Activated naive CD4-positive, alpha-beta T cell treated with Interleukin-2 at 50 U/mL for 16 hours (primary cell): ENCODE measurements around the gene GCG.

Experiments
- DNase-seq: peaks from one replicate; pipeline ENCODE4 v3.0.0-alpha.2; 2020

The GCG gene

DNA sequence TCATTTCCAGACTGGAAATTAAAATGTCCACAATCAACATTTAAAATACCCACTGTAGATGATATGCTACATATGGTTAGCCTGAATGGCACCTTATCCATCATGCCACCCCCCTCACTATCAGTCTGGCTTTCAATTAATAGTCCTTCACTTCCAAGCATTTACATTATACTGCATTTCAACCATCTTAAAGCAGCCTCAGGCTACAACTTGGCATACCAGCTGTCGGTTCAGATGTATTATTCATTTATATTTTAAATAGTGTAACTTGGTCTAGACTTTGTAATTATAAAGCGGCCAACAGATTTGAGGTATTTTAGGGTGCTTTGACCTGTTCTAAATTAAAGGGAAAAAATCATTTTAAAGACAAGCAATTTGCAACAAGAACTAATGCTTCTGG is 2.6 kb downstream of the GCG start:
- no peak for DNase-seq

DNA sequence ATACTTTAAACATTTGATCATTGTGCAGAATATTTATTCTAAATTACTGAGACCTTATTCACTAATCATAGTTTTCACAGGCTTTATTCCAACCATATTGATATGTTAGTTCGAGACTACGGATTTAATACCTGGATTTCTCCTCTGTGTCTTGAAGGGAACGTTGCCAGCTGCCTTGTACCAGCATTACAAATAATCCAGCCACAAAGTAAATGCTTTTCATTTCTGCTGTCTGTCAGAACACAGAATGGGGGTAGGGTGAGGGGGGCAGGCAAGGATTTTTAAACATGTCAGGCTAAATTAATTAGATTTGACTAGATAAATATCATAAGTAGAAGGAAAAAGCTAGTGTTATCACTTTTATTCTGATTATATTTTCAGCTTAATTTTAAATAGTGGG is 3.1 kb downstream of the GCG start:
- DNase-seq, result no peak

DNA sequence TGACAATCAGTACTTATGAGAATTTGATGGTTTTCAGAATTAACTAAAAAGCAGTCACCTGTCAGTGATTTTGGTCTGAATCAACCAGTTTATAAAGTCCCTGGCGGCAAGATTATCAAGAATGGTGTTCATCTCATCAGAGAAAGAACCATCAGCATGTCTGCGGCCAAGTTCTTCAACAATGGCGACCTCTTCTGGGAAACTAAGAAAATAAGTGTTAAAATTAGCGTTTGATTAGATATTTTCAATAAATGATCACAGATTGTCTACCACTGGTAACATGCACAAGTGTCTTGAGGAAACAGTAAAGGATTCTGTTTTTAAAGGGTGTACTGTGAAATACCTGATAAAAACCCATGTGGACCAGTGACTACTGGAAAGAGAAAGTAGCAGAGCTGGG is 8.1 kb downstream of the GCG start:
- no peak for DNase-seq

DNA sequence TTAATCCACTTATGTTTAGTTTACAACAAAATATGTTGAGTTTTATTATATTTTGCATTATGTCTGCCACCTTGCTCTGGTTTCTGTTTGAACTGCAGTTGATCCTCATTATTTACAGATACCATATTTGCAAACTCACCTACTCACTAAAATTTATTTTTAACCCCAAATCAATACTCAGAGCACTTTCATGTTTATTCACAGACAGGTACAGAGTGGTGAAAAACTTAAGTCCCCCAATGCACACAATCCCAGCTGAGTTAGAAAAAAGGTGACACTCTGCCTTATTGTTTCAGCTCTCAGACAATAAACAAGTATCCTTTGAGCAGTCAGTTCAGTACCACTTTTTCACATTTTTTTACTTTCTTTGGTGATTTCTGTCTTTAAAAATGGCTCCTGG is 13.7 kb downstream of the GCG start:
- DNase-seq, result no peak

DNA sequence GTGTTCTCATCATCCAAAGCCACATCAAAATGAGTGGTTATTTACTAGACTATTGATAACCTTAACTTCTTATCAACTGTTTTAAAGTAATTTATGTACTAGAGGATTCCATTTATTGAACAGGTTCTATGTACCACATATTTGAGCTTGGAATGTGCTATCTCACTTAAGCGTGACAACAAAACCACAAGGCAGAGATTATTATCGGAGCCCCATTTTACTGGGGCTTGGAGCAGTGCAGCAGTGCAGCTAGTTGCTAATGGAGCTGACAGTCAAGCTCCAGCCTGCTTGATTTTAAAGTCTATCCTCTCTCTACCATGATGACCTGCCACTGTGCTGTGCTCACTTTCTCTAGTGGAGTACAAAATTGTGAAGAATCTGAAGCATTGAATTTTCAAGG is 24.6 kb downstream of the GCG start:
- DNase-seq, result no peak

DNA sequence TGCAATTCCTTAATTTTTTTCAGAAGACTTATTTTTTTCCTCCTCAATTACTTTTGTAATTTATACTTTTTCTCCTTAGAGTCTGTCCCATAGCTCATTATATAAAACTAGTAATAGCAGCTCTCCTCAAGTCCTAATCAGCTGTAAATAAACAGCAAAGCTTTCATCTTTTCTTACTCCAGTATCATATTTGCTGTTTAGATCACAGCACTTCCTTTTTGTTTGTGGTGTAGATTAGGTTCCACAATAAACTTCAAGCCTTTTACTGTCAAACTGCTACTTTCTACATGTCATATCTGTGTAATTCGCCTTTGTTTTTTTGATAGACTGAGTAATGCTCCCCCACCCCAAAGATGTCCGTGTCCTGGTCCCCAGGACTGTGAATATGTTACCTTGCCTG is 25.5 kb downstream of the GCG start:
- no peak for DNase-seq

DNA sequence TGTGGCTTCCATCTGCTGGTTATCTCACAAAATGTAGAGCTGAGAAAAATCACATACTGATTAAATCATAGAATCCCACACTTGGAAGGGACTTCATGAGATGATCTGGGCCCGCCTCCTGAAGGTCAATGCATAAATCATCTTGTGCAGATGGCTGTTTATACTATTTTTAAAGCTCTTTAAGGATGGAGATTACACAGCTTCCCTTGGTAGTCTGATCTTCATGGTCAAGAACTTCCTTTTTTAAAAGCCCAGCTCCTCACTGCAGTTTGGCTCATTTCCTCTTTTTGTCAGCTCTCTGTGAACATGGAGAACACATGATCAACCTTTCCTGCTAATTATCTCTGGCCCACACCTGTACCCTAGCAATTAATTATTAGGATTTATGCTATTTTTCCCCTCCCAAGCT is 25.9 kb downstream of the GCG start:
- no peak for DNase-seq

DNA sequence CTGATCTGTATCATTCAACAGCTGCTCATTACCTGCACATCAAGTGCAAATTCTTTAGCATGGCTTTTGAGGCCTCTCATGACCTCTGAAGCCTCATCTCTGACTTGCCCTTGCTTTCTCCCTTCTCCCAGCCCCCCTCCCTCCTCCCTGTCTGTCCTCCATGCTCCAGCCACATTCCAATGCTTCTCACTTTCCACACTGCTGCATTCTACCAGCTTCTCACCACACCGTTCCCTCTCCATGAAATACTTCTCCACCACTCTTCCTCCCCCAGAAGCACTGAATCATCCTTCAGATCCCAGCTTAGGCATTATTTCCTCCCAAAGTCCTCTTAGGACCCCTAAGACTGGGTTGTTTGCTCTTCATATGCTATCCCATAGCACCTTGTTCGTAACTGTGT is 26.9 kb downstream of the GCG start:
- DNase-seq, result no peak

DNA sequence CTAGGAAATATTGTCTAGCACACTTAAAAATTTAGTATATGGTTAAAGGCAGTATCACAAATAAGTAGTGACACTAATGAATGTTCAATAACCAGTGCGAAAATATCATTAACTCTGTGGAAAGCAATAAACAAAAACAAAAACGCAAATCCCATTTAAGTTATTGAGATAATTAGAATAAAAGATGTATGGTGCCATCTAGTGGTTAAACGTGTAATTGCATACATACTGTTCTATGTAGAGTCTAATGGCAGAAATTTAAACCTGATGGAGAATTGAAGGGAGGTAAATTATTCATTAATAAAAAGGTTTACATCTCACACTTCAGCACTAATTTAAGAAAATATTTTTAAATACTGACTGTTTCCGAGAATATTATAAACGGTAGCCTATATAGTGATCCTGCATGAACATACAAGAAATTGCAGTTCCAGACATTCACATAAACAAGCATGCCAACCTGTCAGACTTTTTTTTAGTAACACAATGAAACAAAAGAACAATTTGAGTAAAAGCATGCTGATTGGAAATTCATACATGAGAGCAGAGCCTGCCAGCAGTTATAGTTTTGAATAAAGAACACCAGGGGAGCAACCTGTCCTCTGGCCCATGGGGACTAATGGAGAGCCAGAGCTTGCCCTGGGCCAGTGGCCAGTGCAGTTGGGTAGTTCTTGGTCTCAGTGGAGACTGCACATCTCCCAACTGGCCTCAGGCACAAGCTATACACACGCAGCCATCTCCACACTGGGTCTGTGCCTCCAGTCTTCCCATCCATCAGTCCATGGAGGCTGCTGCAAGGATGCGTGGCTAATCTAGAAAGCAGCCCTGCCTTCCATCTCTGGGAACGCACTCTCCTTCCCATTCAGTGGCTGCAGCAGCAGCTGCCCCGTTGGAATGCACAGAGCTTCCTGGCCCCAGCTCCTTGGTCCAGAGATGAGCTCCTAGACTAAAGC is 28.0 kb downstream of the GCG start:
- no peak for DNase-seq

DNA sequence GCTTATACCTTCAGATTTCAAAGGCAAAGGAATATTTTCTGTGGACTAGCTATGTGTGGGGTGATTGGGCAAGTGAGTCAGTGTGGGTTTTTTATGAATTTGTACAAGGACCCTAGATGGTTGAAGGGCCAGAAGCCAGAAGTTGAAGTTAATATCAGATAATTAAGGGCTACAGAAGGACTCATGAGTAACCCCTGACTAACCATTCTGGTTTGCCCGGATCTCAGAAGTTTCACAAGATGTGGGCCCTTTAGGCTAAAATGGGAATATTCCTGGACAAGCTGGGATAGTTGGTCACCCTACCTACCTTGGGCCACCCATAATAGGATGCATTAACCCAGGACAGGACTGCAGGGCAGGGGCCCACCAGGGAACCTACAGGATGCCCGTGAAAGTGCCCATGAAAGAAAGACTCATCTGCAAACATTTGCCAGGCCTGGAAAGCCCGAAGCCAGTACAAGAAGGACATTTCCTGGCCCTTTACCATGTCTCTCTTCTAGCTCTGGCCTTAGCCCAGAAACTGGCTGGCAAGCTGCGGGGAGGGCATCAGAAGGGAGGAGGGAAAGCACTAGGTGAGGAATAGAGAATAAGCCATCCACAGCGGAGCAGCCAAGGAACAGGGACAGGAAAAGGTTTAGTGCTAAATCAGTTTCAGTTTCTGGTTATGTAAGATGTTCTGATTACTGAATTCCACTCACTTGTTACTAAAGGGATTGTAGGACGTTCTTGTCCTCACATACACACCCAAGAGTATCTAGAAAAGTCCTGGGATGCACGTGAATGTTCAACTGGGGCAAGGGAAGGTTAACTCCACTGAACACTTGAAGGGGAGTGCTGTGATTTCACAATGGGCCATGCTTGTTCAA is 33.6 kb downstream of the GCG start:
- DNase-seq, result no peak

DNA sequence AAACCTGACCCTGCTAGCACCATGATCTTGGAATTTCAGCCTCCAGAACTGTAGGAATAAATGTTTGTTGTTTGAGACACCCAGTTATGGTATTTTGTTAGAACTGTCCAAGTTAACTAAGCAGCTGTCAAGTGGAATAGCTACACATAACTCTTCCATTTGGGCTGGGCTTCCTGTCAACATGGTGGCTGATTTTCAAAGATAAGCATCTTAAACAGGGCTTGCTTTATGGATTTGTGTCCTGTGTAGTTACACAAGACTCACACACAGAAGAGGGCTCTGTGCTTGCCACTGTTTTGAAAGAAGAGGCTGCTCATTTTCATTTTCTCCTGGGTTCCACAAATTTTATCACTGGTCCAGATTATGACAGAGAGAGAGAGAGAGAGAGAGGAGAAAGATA is 35.7 kb downstream of the GCG start:
- no peak for DNase-seq

DNA sequence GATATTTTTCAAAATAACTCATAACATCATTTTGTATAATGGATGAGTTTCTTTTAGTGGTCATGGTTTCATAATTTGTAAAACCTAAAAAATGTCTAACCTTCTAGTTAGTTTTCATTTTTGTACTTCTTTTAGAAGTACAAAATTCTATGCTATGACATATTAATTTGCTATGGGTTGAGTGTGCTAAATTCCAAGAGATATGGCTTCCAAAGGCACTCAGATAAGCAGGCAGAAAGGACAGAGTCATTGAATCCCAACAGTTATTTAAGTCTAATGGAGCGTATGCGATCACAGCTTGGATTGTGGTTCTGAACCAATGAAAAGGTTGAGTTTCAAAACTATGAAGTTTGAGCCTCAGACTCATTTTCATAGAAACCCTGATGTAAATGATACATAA is 37.0 kb downstream of the GCG start:
- no peak for DNase-seq

DNA sequence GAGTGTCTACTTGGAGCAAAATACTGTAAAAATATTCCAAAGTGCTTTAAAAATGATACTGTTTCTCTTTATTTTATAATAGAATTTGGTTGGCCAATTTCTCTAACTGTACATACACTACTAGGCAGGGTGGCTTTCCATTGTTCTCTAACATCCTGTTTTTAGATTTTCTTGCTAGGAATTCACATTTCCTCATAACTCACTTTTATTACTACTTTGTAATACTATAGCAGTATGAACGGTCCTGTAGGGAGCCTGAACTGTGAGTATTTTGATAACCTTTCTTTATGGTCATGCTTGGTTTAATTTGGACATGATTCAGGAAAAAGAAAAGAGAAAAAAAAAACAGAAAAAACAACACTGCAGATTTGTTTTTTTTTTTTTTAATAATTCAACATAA is 37.8 kb downstream of the GCG start:
- no peak for DNase-seq

DNA sequence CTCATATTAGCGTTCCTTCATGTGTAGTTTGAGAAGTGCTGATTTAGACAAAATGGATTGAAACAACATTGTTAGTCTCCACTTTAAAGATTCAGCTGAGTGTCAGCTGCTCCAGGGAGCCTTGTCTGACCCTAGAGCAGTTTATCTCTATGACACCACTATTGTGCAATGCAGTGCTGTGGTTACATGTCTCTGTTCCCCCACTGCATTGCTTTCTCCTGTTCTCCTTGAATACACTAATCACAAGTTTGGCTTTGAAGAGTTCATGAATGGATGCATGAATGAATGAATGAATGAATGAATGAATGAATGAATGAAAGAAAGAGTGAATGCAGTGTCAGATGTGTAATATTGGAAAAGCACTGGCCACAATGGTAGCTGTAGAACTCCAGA is 38.3 kb downstream of the GCG start:
- DNase-seq, result no peak

DNA sequence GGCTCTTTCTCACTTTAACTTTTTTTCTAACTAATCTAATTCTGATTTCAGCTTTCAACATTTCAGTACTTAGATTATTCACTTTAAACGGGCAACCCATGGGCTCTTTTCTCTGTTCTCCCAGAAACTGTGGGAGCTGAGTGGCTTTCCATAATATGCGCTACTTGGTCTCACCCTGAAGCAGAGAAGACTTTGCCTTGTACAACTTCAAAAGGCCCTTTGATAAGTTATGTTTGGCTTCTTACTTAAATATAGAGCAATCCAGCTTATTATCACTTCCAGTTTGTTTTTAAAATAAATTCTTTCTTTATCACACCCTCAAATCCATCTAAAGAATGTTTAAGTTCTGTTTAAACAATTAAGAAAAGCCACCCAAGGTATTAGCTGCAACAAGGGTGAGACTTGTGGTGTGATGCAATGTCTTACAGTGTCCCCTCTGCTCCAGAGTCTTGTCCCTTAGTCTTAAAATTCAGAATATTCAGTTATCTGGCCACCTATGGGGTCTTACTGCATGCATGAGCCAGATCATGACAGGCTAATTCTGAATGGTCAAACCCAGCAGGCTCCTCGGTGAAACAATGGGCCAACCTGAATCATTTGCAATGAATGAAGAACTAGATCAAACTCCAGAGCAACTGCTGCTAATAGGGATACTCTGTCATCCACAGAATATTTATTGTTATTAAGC is 38.8 kb downstream of the GCG start:
- no peak for DNase-seq

DNA sequence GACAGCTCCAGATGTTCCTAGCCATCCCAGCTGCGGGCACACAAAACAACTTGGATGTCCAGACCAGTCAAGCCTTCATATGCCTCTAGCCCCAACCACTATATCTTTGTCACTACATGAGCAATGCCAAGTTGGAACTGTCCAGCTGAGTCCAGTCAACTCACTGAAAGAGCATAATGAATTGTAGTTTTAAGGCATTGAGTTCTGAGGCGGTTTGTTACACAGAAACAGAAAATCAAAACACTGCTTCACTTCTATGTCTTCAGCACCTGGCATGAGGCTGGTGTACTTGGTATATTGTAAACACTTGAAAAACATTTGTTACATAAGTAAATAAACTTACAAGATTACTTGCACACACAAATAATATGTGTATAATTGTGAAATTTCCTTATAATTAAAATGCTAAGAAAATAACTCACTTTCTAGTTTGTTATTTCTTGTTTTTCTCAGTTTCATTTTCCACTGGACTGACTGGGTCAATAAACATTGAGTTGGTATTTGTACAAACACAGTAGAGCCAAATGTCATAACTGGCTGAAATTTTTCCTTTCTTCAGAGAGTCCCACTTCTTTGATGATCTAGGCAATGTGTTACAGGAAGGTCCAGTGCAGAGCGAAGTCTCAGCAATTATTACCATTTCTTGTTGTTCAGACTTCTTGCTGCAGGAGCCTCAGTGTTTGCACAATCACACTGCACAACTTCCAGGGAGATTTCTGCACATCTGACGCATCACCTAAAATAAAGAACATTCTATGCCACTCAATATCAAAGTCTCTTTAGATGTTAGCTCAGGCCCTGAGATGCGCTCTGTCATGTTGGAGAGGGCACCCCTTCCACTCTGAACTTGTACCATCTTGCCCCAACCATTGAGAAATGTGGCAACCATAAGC is 39.8 kb downstream of the GCG start:
- no peak for DNase-seq

DNA sequence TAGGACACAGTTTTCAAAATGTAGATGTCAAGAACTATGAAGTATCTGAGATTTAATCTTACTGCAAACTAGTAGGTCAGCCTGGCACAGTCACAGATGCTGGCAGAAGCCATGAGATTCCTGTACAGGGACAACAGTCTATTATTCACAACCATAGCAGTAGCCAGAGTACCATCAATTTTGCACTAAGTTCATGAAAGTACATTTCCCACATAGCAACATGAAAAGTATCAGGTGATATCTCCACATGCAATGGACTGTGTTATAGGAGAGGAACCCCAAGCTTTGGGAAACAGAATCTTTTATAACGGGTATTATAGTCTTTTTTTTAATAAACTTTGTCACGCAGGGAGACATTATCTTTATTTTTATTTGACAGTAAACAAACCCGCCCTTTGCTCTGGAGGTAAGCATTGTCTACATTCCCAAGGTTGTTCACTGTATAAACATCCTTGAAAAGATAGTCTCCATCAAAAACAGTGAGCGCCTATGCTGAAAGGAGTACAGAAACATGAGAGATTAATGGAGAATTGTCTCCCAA is 44.6 kb downstream of the GCG start:
- no peak for DNase-seq

DNA sequence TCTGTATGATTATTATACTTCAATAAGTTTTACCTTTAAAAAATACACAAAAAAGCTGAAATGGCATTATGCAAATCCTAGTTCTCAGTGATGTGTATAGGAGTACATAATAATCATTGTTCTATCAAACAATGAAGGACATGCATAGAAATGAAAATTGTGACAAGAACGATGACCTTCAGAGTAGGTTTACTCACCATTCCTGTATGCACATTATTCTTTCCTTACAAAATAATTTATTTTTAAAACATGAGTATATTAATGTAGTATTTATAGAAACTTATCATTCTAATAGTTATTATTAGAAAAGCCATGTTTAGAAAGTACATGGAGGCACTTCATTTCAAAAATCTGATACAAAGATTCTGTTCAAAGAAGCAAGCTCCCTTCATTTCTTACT is 45.3 kb downstream of the GCG start:
- no peak for DNase-seq

DNA sequence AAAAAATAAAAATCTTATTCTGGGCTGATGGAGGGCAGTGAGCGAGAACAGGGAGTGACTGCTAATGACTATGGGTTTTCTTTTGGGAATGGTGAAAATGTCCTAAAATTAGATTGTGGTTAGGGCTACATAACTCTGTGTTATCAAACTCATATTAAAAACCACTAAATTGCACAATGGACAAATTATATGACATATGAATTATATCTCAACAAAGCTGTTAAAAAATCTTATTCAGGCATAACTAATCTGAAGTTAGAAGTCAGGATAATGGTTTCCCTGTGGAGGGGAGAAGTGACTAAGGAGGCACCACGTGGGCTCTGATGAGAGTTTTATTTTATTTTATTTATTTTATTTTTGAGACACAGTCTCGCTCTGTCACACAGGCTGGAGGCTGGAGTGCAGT is 45.9 kb downstream of the GCG start:
- no peak for DNase-seq

DNA sequence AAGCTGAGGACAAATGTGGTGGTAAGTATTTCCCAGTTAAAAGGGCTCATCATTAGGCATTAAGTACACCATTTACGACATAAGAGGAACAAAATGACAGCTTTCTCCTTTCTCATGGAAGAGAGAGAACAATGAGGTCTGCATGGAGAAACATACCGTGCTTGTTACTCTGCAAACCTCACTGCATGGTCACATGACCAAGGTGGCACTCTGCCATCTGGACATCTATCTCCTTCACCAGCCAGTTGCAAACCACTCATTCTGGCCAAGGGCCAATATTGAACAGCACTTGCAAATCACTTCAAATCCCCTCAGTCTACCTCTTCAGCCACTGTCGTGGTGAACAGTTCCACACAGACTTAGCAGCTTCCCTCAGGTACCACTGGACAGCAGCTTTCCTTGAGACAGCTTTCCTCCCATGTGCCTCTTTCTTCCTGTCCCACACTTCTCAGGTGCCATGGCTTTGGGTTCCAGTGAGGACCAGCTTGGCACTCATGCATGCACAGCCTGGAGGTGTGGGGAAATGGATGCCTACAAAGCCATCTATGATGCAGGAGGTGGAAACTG is 48.5 kb downstream of the GCG start:
- DNase-seq, result no peak

DNA sequence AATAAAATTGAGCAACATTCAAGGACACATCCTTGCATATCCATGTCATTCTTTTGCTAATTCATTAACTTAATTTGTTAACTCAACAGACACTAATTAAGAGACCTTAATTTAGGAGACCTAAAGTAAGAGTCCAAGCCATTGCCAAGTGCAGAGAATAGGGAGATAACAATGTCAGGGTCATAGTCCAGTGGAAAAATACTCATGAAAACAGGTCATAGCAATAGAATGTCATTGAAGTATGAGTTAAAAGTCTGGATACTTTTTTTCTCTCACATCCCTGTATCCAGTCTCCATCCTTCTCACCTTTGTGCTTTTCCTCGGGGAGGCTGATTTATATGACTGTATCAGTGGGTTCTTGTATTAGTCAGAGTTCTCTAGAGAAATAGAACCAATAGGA is 51.5 kb downstream of the GCG start:
- no peak for DNase-seq

DNA sequence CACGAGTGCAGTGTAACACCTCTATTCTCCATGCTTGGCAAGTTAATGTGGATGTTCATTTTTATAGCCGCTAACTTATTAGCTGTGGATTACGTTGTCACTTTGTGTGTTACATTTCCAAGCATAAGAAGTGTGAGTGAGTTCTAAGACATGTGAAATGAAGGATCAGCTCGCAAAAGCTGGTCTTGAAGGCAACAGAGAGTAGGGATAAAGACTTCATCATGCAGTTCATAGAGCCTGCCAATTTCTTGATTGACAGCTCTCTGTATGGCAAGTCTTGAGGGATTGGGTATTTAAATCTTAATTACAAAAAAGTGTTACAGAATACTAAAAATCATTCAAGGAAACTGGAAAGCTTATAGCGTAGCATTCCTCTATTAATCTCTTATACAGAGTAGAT is 52.2 kb downstream of the GCG start:
- DNase-seq, result no peak
